IMR-90 (cell line): ENCODE data around the gene TBX4. TPM values are rescaled to one million over a fixed set of nuclear protein-coding genes. Genes with fewer than 3 reads are reported as not detected.
A peak's percentile ranks its signal among the peaks of the same experiment; 100 is the strongest.

Experiments used
- ATAC-seq: fragments of 200-7000 bp; cut with Tn5 transposase; 2 replicates; pipeline ENCODE4 v1.9.1; 2020; ENCODE audit warnings: low read depth, mild to moderate bottlenecking, moderate library complexity
- BruUV-seq: library from RNA; stranded (reverse); fragments of 400-500 nt; replicated peaks from 2 replicates; lab custom pipeline; 2021; lab: Mats Ljungman, UMichigan
- CTCF ChIA-PET: fragments of 300-600 bp; formaldehyde crosslinking; extraction: SDS; loops from one replicate; lab custom pipeline; 2021; ENCODE audit warnings: antibody characterized with exemption; lab: Yijun Ruan, JAX
- POLR2A ChIA-PET: fragments of 300-600 bp; sonication (Branson Sonifier 250); formaldehyde crosslinking; loops from one replicate; lab custom pipeline; 2022; ENCODE audit warnings: antibody characterized with exemption; ENCODE audit not compliant: unreplicated experiment; lab: Charles Lee
- DNase-seq: peaks from one replicate; pipeline ENCODE4 v3.0.0; 2013
- H2AFZ ChIP-seq: replicated peaks from 2 replicates; pipeline ENCODE3; 2013; ENCODE audit warnings: low read length, mild to moderate bottlenecking; ENCODE audit not compliant: poor library complexity
- H2AK5ac ChIP-seq: 2 replicates; pipeline ENCODE4 v1.6.1; 2013; ENCODE audit warnings: low read depth, low read length, inconsistent platforms
- H2AK9ac ChIP-seq: replicated peaks from 2 replicates; pipeline ENCODE3; 2013; ENCODE audit warnings: mild to moderate bottlenecking, low read depth, low read length, moderate library complexity; ENCODE audit not compliant: poor library complexity
- H2BK120ac ChIP-seq: 2 replicates; pipeline ENCODE4 v1.6.1; 2013; ENCODE audit warnings: low read depth, low read length, inconsistent platforms
- H2BK15ac ChIP-seq: 3 replicates; pipeline ENCODE4 v1.6.1; 2013; ENCODE audit warnings: low read depth, low read length, inconsistent platforms
- H2BK20ac ChIP-seq: 2 replicates; pipeline ENCODE4 v1.6.1; 2013; ENCODE audit warnings: low read depth, mild to moderate bottlenecking, inconsistent platforms, low read length, moderate library complexity
- H2BK5ac ChIP-seq: 2 replicates; pipeline ENCODE4 v1.6.1; 2013; ENCODE audit warnings: mild to moderate bottlenecking, low read depth, low read length, inconsistent platforms; ENCODE audit not compliant: poor library complexity, severe bottlenecking
- H3K14ac ChIP-seq: replicated peaks from 2 replicates; pipeline ENCODE4 v1.6.1; 2013; ENCODE audit warnings: low read depth, low read length, inconsistent platforms
- H3K18ac ChIP-seq: 2 replicates; pipeline ENCODE4 v1.6.1; 2013; ENCODE audit warnings: low read depth, low read length, control low read depth
- H3K23ac ChIP-seq: 2 replicates; pipeline ENCODE4 v1.6.1; 2013; ENCODE audit warnings: low read depth, low read length, inconsistent platforms
- H3K27ac ChIP-seq: 2 replicates; pipeline ENCODE4 v1.5.1; 2013; ENCODE audit warnings: mild to moderate bottlenecking, control low read depth, low read length; ENCODE audit not compliant: insufficient read depth
- H3K27me3 ChIP-seq: 2 replicates; pipeline ENCODE4 v1.6.1; 2013; ENCODE audit warnings: low read length; ENCODE audit not compliant: control insufficient read depth, insufficient read depth
- H3K36me3 ChIP-seq: 2 replicates; pipeline ENCODE4 v1.6.1; 2013; ENCODE audit warnings: low read length, mixed read lengths; ENCODE audit not compliant: control insufficient read depth, insufficient read depth
- H3K4ac ChIP-seq: 2 replicates; pipeline ENCODE4 v1.6.1; 2013; ENCODE audit warnings: low read depth, low read length, inconsistent platforms
- H3K4me1 ChIP-seq: 2 replicates; pipeline ENCODE4 v1.6.1; 2013; ENCODE audit warnings: low read length, mixed read lengths; ENCODE audit not compliant: control insufficient read depth, insufficient read depth
- H3K4me2 ChIP-seq: 2 replicates; pipeline ENCODE4 v1.6.1; 2013; ENCODE audit warnings: low read depth, mild to moderate bottlenecking, control low read depth, low read length, moderate library complexity
- H3K4me3 ChIP-seq: 2 replicates; pipeline ENCODE4 v1.5.1; 2013; ENCODE audit warnings: low read depth, mild to moderate bottlenecking, control low read depth, low read length, moderate library complexity; ENCODE audit not compliant: insufficient read depth
- H3K56ac ChIP-seq: 2 replicates; pipeline ENCODE4 v1.6.1; 2013; ENCODE audit warnings: low read length, inconsistent platforms; ENCODE audit not compliant: insufficient read depth; ENCODE audit errors: extremely low read depth
- H3K79me1 ChIP-seq, 2 experiments: 2 replicates each; pipeline ENCODE4 v1.6.1; 2013; ENCODE audit warnings: low read length in 2 of 2, inconsistent platforms in 1 of 2, low read depth in 1 of 2
- H3K9ac ChIP-seq: 2 replicates; pipeline ENCODE4 v1.6.1; 2013; ENCODE audit warnings: low read depth, low read length, control low read depth
- H3K9me1 ChIP-seq: 2 replicates; pipeline ENCODE4 v1.6.1; 2013; ENCODE audit warnings: low read length, inconsistent platforms; ENCODE audit not compliant: insufficient read depth
- H3K9me3 ChIP-seq: 2 replicates; pipeline ENCODE4 v1.6.1; 2013; ENCODE audit warnings: low read length; ENCODE audit not compliant: control insufficient read depth, insufficient read depth
- H4K20me1 ChIP-seq: 2 replicates; pipeline ENCODE4 v1.6.1; 2013; ENCODE audit warnings: low read length, inconsistent platforms; ENCODE audit not compliant: insufficient read depth
- H4K5ac ChIP-seq: 2 replicates; pipeline ENCODE4 v1.6.1; 2013; ENCODE audit warnings: mild to moderate bottlenecking, low read depth, low read length, control low read depth
- H4K8ac ChIP-seq, 2 experiments: 2 replicates each; pipeline ENCODE4 v1.6.1; 2013; ENCODE audit warnings: low read depth in 2 of 2, low read length in 2 of 2, control low read depth in 1 of 2, inconsistent platforms in 1 of 2
- H4K91ac ChIP-seq: 2 replicates; pipeline ENCODE4 v1.6.1; 2013; ENCODE audit warnings: low read depth, low read length, inconsistent platforms; ENCODE audit not compliant: insufficient read depth
- CEBPB ChIP-seq: IDR thresholded peaks from 2 replicates; pipeline ENCODE4 v1.6.1; 2012; ENCODE audit warnings: low read depth, low read length, improper control_type of control experiment
- CHD1 ChIP-seq: IDR thresholded peaks from 2 replicates; pipeline ENCODE4 v1.6.1; 2012; ENCODE audit warnings: low read depth, low read length, improper control_type of control experiment
- ELK1 ChIP-seq: fragments of 150-350 bp; IDR thresholded peaks from 2 replicates; pipeline ENCODE4 v1.6.1; 2016; ENCODE audit warnings: low read depth, mild to moderate bottlenecking, low read length, moderate library complexity, borderline replicate concordance
- FOS ChIP-seq: fragments of 150-350 bp; IDR thresholded peaks from 2 replicates; pipeline ENCODE4 v1.6.1; 2016; ENCODE audit warnings: low read depth, low read length
- MAZ ChIP-seq: IDR thresholded peaks from 2 replicates; pipeline ENCODE4 v1.6.1; 2012; ENCODE audit warnings: low read depth, mild to moderate bottlenecking, low read length, improper control_type of control experiment, moderate library complexity, borderline replicate concordance
- MXI1 ChIP-seq: IDR thresholded peaks from 2 replicates; pipeline ENCODE4 v1.6.1; 2012; ENCODE audit warnings: low read depth, mild to moderate bottlenecking, low read length, moderate library complexity, borderline replicate concordance
- NFE2L2 ChIP-seq: fragments of 150-350 bp; IDR thresholded peaks from 2 replicates; pipeline ENCODE4 v1.6.1; 2016; ENCODE audit warnings: low read depth, mild to moderate bottlenecking, low read length
- POLR2A ChIP-seq: IDR thresholded peaks from 2 replicates; pipeline ENCODE4 v1.6.1; 2012; ENCODE audit warnings: mild to moderate bottlenecking, low read depth, low read length
- RAD21 ChIP-seq: IDR thresholded peaks from 2 replicates; pipeline ENCODE4 v1.6.1; 2012; ENCODE audit warnings: low read length, improper control_type of control experiment
- RFX5 ChIP-seq: IDR thresholded peaks from 2 replicates; pipeline ENCODE4 v1.8.0; 2012; ENCODE audit warnings: low read depth, mild to moderate bottlenecking, low read length, moderate library complexity
- SMC3 ChIP-seq: fragments of 150-350 bp; IDR thresholded peaks from 2 replicates; pipeline ENCODE4 v1.6.1; 2016; ENCODE audit warnings: low read depth, mild to moderate bottlenecking, antibody characterized with exemption, low read length, moderate library complexity
- USF2 ChIP-seq: fragments of 150-350 bp; IDR thresholded peaks from 2 replicates; pipeline ENCODE4 v1.6.1; 2017; ENCODE audit warnings: mild to moderate bottlenecking, antibody characterized with exemption, low read length, low read depth
- WGBS, 2 experiments: methylation state at CpG; one replicate each; pipeline versions ENCODE4 v1.1.5 to v1.1.7; 2013; ENCODE audit warnings: missing lambda C conversion rate in 2 of 2; ENCODE audit not compliant: insufficient read length in 1 of 2; ENCODE audit errors: extremely low coverage in 2 of 2; 5-methylcytosine and 5-hydroxymethylcytosine counted together
- dilution Hi-C: fragments of 300-500 bp; cut with HindIII; formaldehyde crosslinking; loops from one replicate; pipeline ENCODE4 v1.14.3; 2018; ENCODE audit warnings: low sequenced_read_pairs; ENCODE audit not compliant: unreplicated experiment
- in situ Hi-C: fragments of 300-500 bp; cut with MboI; formaldehyde crosslinking; loops from 3 replicates; pipeline ENCODE4 v1.14.3; 2019; ENCODE audit warnings: low sequenced_read_pairs, inconsistent platforms, mixed read lengths
- intact Hi-C: fragments of 100-400 bp; cut with micrococcal nuclease; formaldehyde crosslinking; loops from 2 replicates; pipeline ENCODE4 v1.10.0; 2022
- polyA plus RNA-seq, 3 experiments: library from polyadenylated mRNA; depleted of rRNA; stranded (reverse); fragments of >200 nt; gene quantifications; 2 replicates each; pipeline ENCODE4 v1.2.3, GENCODE V29; 2012; ENCODE audit warnings: low replicate concordance in 1 of 3
- total RNA-seq: library from RNA; depleted of rRNA; stranded (reverse); fragments of >200 nt; gene quantifications from 2 replicates; pipeline ENCODE4 v1.2.3, GENCODE V29; 2012

The TBX4 gene
- total and polyA plus RNA-seq, 2 of the 4 experiments (the other 2 are of a cell fraction) = 0.05 TPM; not detected in 1

- peak overlapping the region; percentile 36; the same call in 1 of the 3 replicates for H2BK15ac ChIP-seq
- H2BK120ac ChIP-seq = peak overlapping the region; percentile 47
- H2AK9ac ChIP-seq = peak overlapping the region; percentile 90
- ChIA-PET POLR2A (interaction anchor here (1.9 kb wide), 1 partner anchor 10 kb away, joined by 10 read pairs; the partner anchor contains the start of gene TBX2), CTCF (interaction anchor here (1.0 to 1.2 kb wide), 2 partner anchors 10 to 210 kb away, joined by 3 to 4 read pairs; partner anchors contain the start of gene TBX2)
- intact Hi-C loops = loop anchor here (5.0 kb wide), 1 partner anchor 657 kb away; the partner anchor contains the start of gene MED13
- H3K23ac ChIP-seq = peak overlapping the region; percentile 80
- H3K27ac ChIP-seq = peak overlapping the region; percentile 91
- peak overlapping the region; percentile 98 for H2AFZ ChIP-seq
- H3K79me1 ChIP-seq = peaks cover 9 to 35% of the 10 kb centered on the region in 2 experiments; a peak in 3 of 4 replicates
- H4K91ac ChIP-seq = peak overlapping the region; percentile 62; the same call in 1 of the 2 replicates
- DNase-seq (peak; percentile 86), ATAC-seq (peak; percentile 25)
- 3% methylated on average over 27 of the region's 48 CpGs; no CpG with 5 or more reads in 1 of the 2 experiments for WGBS, 2 experiments
- H3K9me1 ChIP-seq = no peaks in the 10 kb centered on the region; the same call in 1 of the 2 replicates
- H3K14ac ChIP-seq = peak overlapping the region; percentile 83
- peak overlapping the region; percentile 12; the same call in 1 of the 2 replicates for H3K18ac ChIP-seq
- peak overlapping the region; percentile 80 for H3K56ac ChIP-seq
- no peaks in the 10 kb centered on the region for H3K27me3 ChIP-seq
- peak overlapping the region; percentile 66 for H3K4me2 ChIP-seq
- dilution Hi-C loops = no loop called here
- peak overlapping the region; percentile 8 for H4K5ac ChIP-seq
- peak overlapping the region; percentile 41 to 55; a peak in 3 of 4 replicates for H4K8ac ChIP-seq
- peak overlapping the region; percentile 90 for H2AK5ac ChIP-seq
- H4K20me1 ChIP-seq = peaks cover 34% of the 10 kb centered on the region
- H2BK5ac ChIP-seq = peak overlapping the region; percentile 94
- H3K4me1 ChIP-seq = peaks cover 45% of the 10 kb centered on the region
- peak overlapping the region; percentile 40 for H3K9ac ChIP-seq
- peaks cover 37% of the 10 kb centered on the region for H3K36me3 ChIP-seq
- H3K4ac ChIP-seq = peak overlapping the region; percentile 99
- no peaks in the 10 kb centered on the region for H3K9me3 ChIP-seq
- H3K4me3 ChIP-seq = peak overlapping the region; percentile 27
- no TSS peak for BruUV-seq
- H2BK20ac ChIP-seq = no peak overlapping the region
- in situ Hi-C loops = no loop called here
- TF ChIP-seq NFE2L2 (no peak), MAZ (peak; percentile 77; the same call in 1 of the 2 replicates), FOS (no peak), MXI1 (no peak), CHD1 (no peak), SMC3 (peak; percentile 42), POLR2A (no peak; the same call in 1 of the 2 replicates), USF2 (no peak), ELK1 (no peak), CEBPB (no peak), RAD21 (peak; percentile 43), RFX5 (no peak)
Observed at GRCh38 chr17:61410141-61411010, 41.8 kb upstream of the TBX4 start.
